SU-DHL-6 (cell line): ENCODE results near the gene RCE1.

ENCODE experiments used
- H2AFZ ChIP-seq: fragments of 200-600 bp; sonication (generic); 2 replicates; pipeline ENCODE4 v1.6.1; 2014; ENCODE audit warnings: low read depth, mild to moderate bottlenecking, moderate library complexity, mixed read lengths, antibody characterized with exemption, low read length; ENCODE audit not compliant: severe bottlenecking
- H3F3A ChIP-seq: fragments of 200-600 bp; shearing (Covaris generic); 2 replicates; pipeline ENCODE4 v1.6.0; 2016; ENCODE audit warnings: antibody characterized with exemption, mild to moderate bottlenecking; ENCODE audit not compliant: insufficient read depth
- H3K27ac ChIP-seq: fragments of 200-600 bp; sonication (generic); 2 replicates; pipeline ENCODE4 v1.5.1; 2016; ENCODE audit warnings: low read depth, mild to moderate bottlenecking, low read length, moderate library complexity, mixed read lengths
- H3K27me3 ChIP-seq: fragments of 200-600 bp; sonication (generic), shearing (Covaris generic); 2 replicates; pipeline ENCODE4 v1.6.0; 2014; ENCODE audit warnings: mild to moderate bottlenecking, low read length
- H3K36me3 ChIP-seq: fragments of 200-600 bp; sonication (generic); 2 replicates; pipeline ENCODE4 v1.6.1; 2014; ENCODE audit warnings: mild to moderate bottlenecking, low read length, mixed read lengths
- H3K4me2 ChIP-seq: fragments of 300-600, 200-600 bp; shearing (Covaris generic), sonication (generic); 2 replicates; pipeline ENCODE4 v1.6.0; 2014; ENCODE audit warnings: low read length, low read depth, mild to moderate bottlenecking; ENCODE audit not compliant: poor library complexity, severe bottlenecking
- H3K4me3 ChIP-seq: fragments of 200-600 bp; sonication (generic); 2 replicates; pipeline ENCODE4 v1.5.1; 2014; ENCODE audit warnings: antibody characterized with exemption, low read length, mild to moderate bottlenecking, mixed read lengths; ENCODE audit not compliant: insufficient read depth, poor library complexity, severe bottlenecking
- H3K79me2 ChIP-seq: fragments of 200-600 bp; sonication (generic); 2 replicates; pipeline ENCODE4 v1.6.1; 2014; ENCODE audit warnings: mild to moderate bottlenecking, low read length, moderate library complexity; ENCODE audit not compliant: insufficient read depth
- H3K9ac ChIP-seq: fragments of 200-600 bp; sonication (generic); 2 replicates; pipeline ENCODE4 v1.7.0; 2014; ENCODE audit warnings: mild to moderate bottlenecking, low read length
- H3K9me2 ChIP-seq: fragments of 200-600 bp; sonication (generic); replicated peaks from 2 replicates; pipeline ENCODE4 v1.6.1; 2014; ENCODE audit warnings: low read length; ENCODE audit not compliant: insufficient read depth
- H3K9me3 ChIP-seq: fragments of 200-600 bp; sonication (generic); 2 replicates; pipeline ENCODE4 v1.6.1; 2014; ENCODE audit warnings: low read length, mixed read lengths; ENCODE audit not compliant: insufficient read depth
- H4K20me1 ChIP-seq: fragments of 200-600 bp; sonication (generic); 2 replicates; pipeline ENCODE4 v1.6.1; 2014; ENCODE audit warnings: low read depth, mild to moderate bottlenecking, antibody characterized with exemption, low read length, moderate library complexity, mixed read lengths
- EZH2phosphoT487 ChIP-seq: fragments of 200-600 bp; sonication (generic), shearing (Covaris generic); conservative IDR thresholded peaks from 2 replicates; pipeline ENCODE4 v1.6.1; 2018; ENCODE audit warnings: mild to moderate bottlenecking, antibody characterized with exemption, low read length, moderate library complexity, mixed read lengths
- TF ChIP-seq, protein P1 (sequence below): fragments of 200-600 bp; sonication (generic); IDR thresholded peaks from one replicate; pipeline ENCODE4 v1.5.1; 2017; ENCODE audit warnings: antibody characterized with exemption, mild to moderate bottlenecking, low read length, moderate library complexity; ENCODE audit not compliant: insufficient read depth, poor library complexity, severe bottlenecking

The RCE1 gene

DNA sequence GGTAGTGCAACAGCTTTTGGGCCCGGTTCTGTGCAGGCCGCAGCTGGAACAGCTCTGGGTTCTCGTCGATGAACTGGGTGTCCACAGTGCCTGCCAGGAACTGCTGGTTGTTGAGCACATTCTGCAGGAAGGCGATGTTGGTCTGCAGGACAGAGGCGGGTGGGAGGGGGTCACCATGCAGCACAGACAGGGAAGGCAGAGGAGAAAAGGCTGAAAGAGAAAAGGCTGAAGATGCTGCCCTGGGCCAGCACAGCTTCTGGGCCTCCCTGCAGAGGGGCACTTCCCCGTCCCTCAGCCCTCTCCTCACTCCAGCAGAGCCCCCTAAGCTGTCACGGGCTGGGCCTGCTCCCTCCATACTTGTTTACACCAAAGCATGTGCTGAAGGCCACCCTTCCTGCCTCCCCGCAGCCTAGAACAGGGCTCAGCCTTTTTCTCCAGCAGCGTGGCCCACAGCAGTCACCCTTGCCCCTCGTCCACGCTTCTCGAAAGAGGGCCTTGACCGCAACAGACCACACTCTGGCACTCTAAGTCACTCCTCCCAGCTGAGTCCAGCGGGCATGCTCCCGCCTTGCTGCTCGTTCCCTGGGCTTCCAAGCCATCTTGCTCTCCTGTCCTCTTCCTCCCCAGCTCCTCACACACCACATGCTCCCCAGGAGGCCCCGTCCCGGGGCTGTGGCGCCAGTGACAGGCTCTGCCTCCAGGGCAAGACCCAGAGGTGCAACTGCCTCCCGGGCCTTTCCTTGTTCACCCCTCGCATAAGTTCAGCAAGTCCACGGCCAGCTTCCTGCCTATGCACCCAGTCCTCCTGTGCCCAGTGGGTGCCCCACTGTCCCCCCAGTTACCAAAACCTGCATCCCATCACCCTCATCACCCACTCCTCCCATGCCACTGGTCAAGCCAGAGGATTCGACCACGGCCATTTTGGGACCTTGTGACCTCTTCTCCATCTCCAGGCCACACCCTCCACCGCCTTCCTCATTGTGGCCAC is 10.3 kb downstream of the RCE1 start:
- Histone ChIP-seq H3K79me2 (no peaks in the 10 kb centered on the region), H3K9me3 (no peaks in the 10 kb centered on the region), H3K9ac (no peak overlapping the region), H3K36me3 (no peaks in the 10 kb centered on the region), H3F3A (peaks cover 9% of the 10 kb centered on the region; the same call in 1 of the 2 replicates), H4K20me1 (no peaks in the 10 kb centered on the region), H3K27ac (no peak overlapping the region), H3K4me2 (no peak overlapping the region), H3K27me3 (no peaks in the 10 kb centered on the region), H2AFZ (no peak overlapping the region), H3K9me2 (no peaks in the 10 kb centered on the region), H3K4me3 (no peak overlapping the region)
- TF ChIP-seq, protein P1, sequence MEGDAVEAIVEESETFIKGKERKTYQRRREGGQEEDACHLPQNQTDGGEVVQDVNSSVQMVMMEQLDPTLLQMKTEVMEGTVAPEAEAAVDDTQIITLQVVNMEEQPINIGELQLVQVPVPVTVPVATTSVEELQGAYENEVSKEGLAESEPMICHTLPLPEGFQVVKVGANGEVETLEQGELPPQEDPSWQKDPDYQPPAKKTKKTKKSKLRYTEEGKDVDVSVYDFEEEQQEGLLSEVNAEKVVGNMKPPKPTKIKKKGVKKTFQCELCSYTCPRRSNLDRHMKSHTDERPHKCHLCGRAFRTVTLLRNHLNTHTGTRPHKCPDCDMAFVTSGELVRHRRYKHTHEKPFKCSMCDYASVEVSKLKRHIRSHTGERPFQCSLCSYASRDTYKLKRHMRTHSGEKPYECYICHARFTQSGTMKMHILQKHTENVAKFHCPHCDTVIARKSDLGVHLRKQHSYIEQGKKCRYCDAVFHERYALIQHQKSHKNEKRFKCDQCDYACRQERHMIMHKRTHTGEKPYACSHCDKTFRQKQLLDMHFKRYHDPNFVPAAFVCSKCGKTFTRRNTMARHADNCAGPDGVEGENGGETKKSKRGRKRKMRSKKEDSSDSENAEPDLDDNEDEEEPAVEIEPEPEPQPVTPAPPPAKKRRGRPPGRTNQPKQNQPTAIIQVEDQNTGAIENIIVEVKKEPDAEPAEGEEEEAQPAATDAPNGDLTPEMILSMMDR = no peak
- no peak for TF ChIP-seq EZH2phosphoT487

DNA sequence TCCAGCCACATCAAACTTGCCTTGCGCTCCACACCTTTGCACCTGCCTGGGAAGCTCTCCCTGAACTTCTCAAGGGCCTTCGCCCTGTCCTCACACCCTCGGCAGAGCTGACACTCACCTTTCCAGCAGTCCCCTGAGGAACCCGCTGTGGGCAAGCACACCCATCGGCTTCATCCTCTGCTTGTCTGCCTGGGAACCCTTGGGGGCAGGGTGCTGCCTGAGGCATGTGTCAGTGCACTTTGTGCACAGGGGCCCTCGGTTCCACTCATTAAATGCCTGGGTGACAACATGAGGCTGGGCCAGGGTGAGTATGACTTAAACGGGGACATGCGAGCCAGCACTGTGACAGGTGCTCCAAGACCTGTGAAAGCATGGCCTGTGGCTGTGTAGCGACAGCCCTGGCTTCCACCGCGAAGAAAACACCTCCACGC is 11.0 kb downstream of the RCE1 start:
- Histone ChIP-seq H3K9ac (no peak overlapping the region), H3K27ac (no peak overlapping the region), H4K20me1 (no peaks in the 10 kb centered on the region), H3K27me3 (no peaks in the 10 kb centered on the region), H2AFZ (no peak overlapping the region), H3K9me2 (no peaks in the 10 kb centered on the region), H3K79me2 (no peaks in the 10 kb centered on the region), H3K4me2 (no peak overlapping the region), H3K36me3 (no peaks in the 10 kb centered on the region), H3K4me3 (no peak overlapping the region), H3K9me3 (no peaks in the 10 kb centered on the region), H3F3A (peaks cover 9% of the 10 kb centered on the region; the same call in 1 of the 2 replicates)
- no peak for TF ChIP-seq EZH2phosphoT487
- TF ChIP-seq, protein P1 = no peak

DNA sequence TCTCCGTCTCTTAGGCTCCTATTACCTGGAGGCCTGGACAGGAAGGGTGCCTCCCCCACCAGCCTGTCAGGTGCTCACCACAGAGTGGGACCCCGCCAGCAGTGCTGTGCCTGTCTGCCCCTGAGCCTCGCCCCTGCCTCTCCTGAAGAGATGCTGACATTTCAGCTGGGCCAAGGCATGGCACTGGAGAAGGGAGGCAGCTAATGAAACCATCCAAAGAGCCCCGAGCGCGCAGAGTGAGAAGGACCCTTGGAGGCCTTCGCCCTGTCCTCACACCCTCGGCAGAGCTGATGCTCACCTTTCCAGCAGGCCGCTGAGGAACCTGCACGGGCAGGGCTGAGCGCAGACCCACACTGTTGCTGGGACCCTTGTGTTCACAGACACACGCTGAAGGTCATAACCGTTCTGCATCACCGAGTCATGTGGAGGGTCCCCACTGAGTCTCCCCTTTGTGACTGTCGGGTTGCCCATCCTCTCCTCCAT is 11.5 kb downstream of the RCE1 start:
- no peak overlapping the region for H2AFZ ChIP-seq
- no peaks in the 10 kb centered on the region for H3K27me3 ChIP-seq
- H3K4me2 ChIP-seq = no peak overlapping the region
- H3K9ac ChIP-seq = no peak overlapping the region
- H3K36me3 ChIP-seq = no peaks in the 10 kb centered on the region
- TF ChIP-seq, protein P1 = no peak
- no peak for TF ChIP-seq EZH2phosphoT487
- H3K27ac ChIP-seq = no peak overlapping the region
- peaks cover 9% of the 10 kb centered on the region; the same call in 1 of the 2 replicates for H3F3A ChIP-seq
- H4K20me1 ChIP-seq = no peaks in the 10 kb centered on the region
- no peaks in the 10 kb centered on the region for H3K9me2 ChIP-seq
- H3K4me3 ChIP-seq = no peak overlapping the region
- no peaks in the 10 kb centered on the region for H3K79me2 ChIP-seq
- no peaks in the 10 kb centered on the region for H3K9me3 ChIP-seq
